ENCODE results near the gene SLC22A8.

DNA sequence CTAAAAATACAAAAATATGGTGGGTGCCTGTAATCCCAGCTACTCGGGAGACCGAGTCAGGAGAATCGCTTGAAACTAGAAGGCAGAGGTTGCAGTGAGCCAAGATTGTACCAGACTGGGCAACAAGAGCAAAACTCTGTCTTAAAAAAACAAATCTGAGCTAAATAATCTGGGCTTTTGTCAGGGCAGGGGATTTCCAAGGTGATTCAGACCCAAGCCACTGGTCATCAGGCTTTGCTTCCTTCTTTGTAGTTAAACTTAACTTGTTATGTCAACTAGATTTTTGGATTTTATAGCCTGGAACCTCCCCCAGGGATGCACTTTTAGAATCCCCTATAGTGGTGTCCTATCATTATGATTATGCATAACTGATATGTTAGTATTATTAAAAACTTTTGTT is 27.0 kb upstream of the SLC22A8 start:
- no peak for TF ChIP-seq POLR2A (IDR thresholded peaks at IDR 0.05)
- TF ChIP-seq, protein P1, sequence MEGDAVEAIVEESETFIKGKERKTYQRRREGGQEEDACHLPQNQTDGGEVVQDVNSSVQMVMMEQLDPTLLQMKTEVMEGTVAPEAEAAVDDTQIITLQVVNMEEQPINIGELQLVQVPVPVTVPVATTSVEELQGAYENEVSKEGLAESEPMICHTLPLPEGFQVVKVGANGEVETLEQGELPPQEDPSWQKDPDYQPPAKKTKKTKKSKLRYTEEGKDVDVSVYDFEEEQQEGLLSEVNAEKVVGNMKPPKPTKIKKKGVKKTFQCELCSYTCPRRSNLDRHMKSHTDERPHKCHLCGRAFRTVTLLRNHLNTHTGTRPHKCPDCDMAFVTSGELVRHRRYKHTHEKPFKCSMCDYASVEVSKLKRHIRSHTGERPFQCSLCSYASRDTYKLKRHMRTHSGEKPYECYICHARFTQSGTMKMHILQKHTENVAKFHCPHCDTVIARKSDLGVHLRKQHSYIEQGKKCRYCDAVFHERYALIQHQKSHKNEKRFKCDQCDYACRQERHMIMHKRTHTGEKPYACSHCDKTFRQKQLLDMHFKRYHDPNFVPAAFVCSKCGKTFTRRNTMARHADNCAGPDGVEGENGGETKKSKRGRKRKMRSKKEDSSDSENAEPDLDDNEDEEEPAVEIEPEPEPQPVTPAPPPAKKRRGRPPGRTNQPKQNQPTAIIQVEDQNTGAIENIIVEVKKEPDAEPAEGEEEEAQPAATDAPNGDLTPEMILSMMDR (IDR thresholded peaks at IDR 0.05), result no peak
